ENCODE measurements around the gene CARS2. TPM values are rescaled to one million over a fixed set of nuclear protein-coding genes. Genes with fewer than 3 reads are reported as not detected.

The CARS2 gene
- total RNA-seq, 1 experiment from 2014 or later = 41.9 TPM

DNA sequence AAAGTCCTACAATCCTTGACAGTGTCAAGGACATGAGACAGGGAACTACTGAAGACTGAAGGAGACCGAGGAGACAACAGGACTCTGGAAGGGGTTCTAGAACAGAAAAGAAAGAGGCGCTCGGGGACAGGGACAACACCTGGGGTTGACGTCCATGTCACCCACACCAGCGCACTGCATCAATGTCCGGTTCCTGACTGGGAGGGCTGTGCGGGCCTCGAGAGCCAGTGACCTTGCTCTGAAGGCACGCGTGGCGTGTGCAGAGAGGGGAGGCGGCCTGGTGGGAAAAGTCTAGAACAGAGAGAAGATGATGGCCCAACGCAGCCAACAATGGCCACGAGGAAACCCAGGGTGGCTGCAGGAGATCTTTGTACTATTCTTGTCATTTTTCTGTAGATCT is 5.7 kb downstream of the CARS2 start:
- Histone ChIP-seq H2BK20ac (ENCODE audit: low read depth, low read length, poor library complexity, severe bottlenecking) (no peak overlapping the region), H3T11ph (ENCODE audit: low read length) (no peak overlapping the region), H3K4ac (ENCODE audit: low read depth, low read length) (no peak overlapping the region), H4K20me1 (ENCODE audit: control insufficient read depth, insufficient read depth, insufficient read length) (no peaks in the 10 kb centered on the region), H2AK5ac (ENCODE audit: insufficient read length, low read length) (no peak overlapping the region), H2BK120ac (ENCODE audit: low read depth, low read length, poor library complexity, severe bottlenecking) (no peak overlapping the region), H3K18ac (ENCODE audit: insufficient read length, low read depth, low read length) (no peak overlapping the region), H3K56ac (ENCODE audit: insufficient read length, low read depth, low read length) (no peak overlapping the region), H3K9me3 (ENCODE audit: control insufficient read depth, low read depth, low read length) (no peaks in the 10 kb centered on the region), H3K4me2 (ENCODE audit: insufficient read depth, insufficient read length, low read length) (no peak overlapping the region), H3K27ac (ENCODE audit: insufficient read length, low read depth, low read length) (no peak overlapping the region), H3K9ac (ENCODE audit: extremely low read depth, insufficient read length, low read length) (no peak overlapping the region), H3K79me1 (ENCODE audit: insufficient read depth, low read depth, low read length, poor library complexity, severe bottlenecking) (no peaks in the 10 kb centered on the region), H3K27me3 (ENCODE audit: insufficient read depth, low read length) (no peaks in the 10 kb centered on the region), H2AFZ (ENCODE audit: low read length) (no peak overlapping the region), H4K8ac (replicated peaks; ENCODE audit: insufficient read length, low read depth, low read length) (no peak overlapping the region), H2BK12ac (ENCODE audit: insufficient read length, low read depth, low read length) (no peak overlapping the region), H3K23ac (ENCODE audit: insufficient read length, low read depth, low read length) (no peak overlapping the region), H3K23me2 (ENCODE audit: insufficient read length, low read depth, low read length, poor library complexity, severe bottlenecking) (no peaks in the 10 kb centered on the region), H2BK15ac (ENCODE audit: low read depth, low read length) (no peak overlapping the region), H3K79me2 (ENCODE audit: insufficient read depth, low read length) (no peaks in the 10 kb centered on the region), H4K91ac (ENCODE audit: insufficient read length, low read depth, low read length) (no peak overlapping the region), H3K4me1 (ENCODE audit: insufficient read depth, low read length) (no peaks in the 10 kb centered on the region), H2BK5ac (ENCODE audit: insufficient read length, low read length) (no peak overlapping the region), H4K5ac (ENCODE audit: insufficient read length, low read depth, low read length) (no peak overlapping the region), H3K14ac (ENCODE audit: insufficient read depth, low read length) (no peak overlapping the region)
- Mint-ChIP-seq H3K9me3 (no peaks in the 10 kb centered on the region), H3K4me1 (peaks cover 12 to 14% of the 10 kb centered on the region in 2 experiments), H3K4me3 (no peak overlapping the region), H3K27me3 (ENCODE audit: low read depth) (no peaks in the 10 kb centered on the region), H3K27ac (no peak overlapping the region; a peak in 1 of 7 replicates), H3K36me3 (ENCODE audit: insufficient read depth in 1 of 3, low read depth in 3 of 3) (peaks cover 30 to 66% (median 65%) of the 10 kb centered on the region in 3 experiments; a peak in 6 of 7 replicates)
- TF ChIP-seq CTCF (conservative IDR thresholded peaks at IDR 0.05) = no peak
- no peak for DNase-seq
- WGBS (ENCODE audit: extremely low coverage, insufficient read length, low lambda C conversion rate) = no CpG with 5 or more reads among the region's 14 CpGs
